H1 (cell line): Measurements from ENCODE around the gene SHROOM3. TPM values are rescaled to one million over a fixed set of nuclear protein-coding genes. Genes with fewer than 3 reads are reported as not detected.

Source experiments
- CBX8 ChIP-seq: fragments of 300-800, 300-1000 bp; sonication (generic); IDR thresholded peaks from 2 replicates; pipeline ENCODE4 v1.7.1; 2016; ENCODE audit warnings: low read depth, low read length, borderline replicate concordance
- RFX5 ChIP-seq: IDR thresholded peaks from 2 replicates; pipeline ENCODE4 v1.6.1; 2011; ENCODE audit warnings: low read depth, low read length, improper control_type of control experiment, borderline replicate concordance
- SP1 ChIP-seq: IDR thresholded peaks from 2 replicates; pipeline ENCODE4 v1.6.1; 2011; ENCODE audit warnings: low read depth, low read length
- ZNF274 ChIP-seq: IDR thresholded peaks from 2 replicates; pipeline ENCODE4 v1.7.0; 2012; ENCODE audit warnings: low read length, borderline replicate concordance; ENCODE audit errors: extremely low read depth
- polyA plus RNA-seq, 7 experiments: library from polyadenylated mRNA; depleted of rRNA in 3 of 7; stranded (reverse) in 5 of 7; unstranded in 2 of 7; fragments of >200 nt in 5 of 7; fragments of 200-250 nt in 2 of 7; gene quantifications; 1 replicate in 5 of 7; 2 replicates in 1 of 7; 4 replicates in 1 of 7; pipeline versions ENCODE4 v1.2.1 to v1.2.3, GENCODE V29; 2011 to 2013; ENCODE audit warnings: missing spikeins in 2 of 7, mixed read lengths in 2 of 7
- total RNA-seq: library from RNA; stranded (reverse); fragmentation: NEBNext Ultra II Directional; extraction: Animal tissue kit (Norgen Biotek cat#: 25700); gene quantifications from 2 replicates; pipeline ENCODE4 v1.2.1, GENCODE V29; 2021
- TF ChIP-seq, protein P1 (sequence below): fragments of 300-600 bp; sonication (generic); IDR thresholded peaks from 2 replicates; pipeline ENCODE4 v1.7.1; 2012; ENCODE audit warnings: low read length, moderate library complexity, mild to moderate bottlenecking, inconsistent platforms; ENCODE audit not compliant: insufficient replicate concordance
- TF ChIP-seq, protein P2 (sequence below): IDR thresholded peaks from 2 replicates; pipeline ENCODE4 v1.6.1; 2011; ENCODE audit warnings: low read length, improper control_type of control experiment

Gene SHROOM3
- total and polyA plus RNA-seq, 2 of the 8 experiments (the other 6 are each of a cell fraction or from before 2014, with no cell fraction given), result 15.8 to 34.0 TPM

DNA sequence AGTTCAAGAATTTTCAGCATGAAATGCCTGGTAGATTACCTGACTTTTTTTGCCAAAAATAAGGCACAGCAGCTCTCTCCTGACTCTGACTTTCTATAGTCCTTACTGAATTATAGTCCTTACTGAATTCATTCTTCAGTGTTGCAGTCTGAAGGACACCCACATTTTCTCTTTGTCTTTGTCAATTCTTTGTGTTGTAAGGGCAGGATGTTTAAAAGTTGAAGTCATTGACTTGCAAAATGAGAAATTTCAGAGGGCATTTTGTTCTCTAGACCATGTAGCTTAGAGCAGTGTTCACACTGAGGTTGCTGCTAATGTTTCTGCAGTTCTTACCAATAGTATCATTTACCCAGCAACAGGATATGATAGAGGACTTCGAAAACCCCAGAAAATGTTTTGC, 295.0 kb downstream of the SHROOM3 start (continued):
- TF ChIP-seq, protein P1, sequence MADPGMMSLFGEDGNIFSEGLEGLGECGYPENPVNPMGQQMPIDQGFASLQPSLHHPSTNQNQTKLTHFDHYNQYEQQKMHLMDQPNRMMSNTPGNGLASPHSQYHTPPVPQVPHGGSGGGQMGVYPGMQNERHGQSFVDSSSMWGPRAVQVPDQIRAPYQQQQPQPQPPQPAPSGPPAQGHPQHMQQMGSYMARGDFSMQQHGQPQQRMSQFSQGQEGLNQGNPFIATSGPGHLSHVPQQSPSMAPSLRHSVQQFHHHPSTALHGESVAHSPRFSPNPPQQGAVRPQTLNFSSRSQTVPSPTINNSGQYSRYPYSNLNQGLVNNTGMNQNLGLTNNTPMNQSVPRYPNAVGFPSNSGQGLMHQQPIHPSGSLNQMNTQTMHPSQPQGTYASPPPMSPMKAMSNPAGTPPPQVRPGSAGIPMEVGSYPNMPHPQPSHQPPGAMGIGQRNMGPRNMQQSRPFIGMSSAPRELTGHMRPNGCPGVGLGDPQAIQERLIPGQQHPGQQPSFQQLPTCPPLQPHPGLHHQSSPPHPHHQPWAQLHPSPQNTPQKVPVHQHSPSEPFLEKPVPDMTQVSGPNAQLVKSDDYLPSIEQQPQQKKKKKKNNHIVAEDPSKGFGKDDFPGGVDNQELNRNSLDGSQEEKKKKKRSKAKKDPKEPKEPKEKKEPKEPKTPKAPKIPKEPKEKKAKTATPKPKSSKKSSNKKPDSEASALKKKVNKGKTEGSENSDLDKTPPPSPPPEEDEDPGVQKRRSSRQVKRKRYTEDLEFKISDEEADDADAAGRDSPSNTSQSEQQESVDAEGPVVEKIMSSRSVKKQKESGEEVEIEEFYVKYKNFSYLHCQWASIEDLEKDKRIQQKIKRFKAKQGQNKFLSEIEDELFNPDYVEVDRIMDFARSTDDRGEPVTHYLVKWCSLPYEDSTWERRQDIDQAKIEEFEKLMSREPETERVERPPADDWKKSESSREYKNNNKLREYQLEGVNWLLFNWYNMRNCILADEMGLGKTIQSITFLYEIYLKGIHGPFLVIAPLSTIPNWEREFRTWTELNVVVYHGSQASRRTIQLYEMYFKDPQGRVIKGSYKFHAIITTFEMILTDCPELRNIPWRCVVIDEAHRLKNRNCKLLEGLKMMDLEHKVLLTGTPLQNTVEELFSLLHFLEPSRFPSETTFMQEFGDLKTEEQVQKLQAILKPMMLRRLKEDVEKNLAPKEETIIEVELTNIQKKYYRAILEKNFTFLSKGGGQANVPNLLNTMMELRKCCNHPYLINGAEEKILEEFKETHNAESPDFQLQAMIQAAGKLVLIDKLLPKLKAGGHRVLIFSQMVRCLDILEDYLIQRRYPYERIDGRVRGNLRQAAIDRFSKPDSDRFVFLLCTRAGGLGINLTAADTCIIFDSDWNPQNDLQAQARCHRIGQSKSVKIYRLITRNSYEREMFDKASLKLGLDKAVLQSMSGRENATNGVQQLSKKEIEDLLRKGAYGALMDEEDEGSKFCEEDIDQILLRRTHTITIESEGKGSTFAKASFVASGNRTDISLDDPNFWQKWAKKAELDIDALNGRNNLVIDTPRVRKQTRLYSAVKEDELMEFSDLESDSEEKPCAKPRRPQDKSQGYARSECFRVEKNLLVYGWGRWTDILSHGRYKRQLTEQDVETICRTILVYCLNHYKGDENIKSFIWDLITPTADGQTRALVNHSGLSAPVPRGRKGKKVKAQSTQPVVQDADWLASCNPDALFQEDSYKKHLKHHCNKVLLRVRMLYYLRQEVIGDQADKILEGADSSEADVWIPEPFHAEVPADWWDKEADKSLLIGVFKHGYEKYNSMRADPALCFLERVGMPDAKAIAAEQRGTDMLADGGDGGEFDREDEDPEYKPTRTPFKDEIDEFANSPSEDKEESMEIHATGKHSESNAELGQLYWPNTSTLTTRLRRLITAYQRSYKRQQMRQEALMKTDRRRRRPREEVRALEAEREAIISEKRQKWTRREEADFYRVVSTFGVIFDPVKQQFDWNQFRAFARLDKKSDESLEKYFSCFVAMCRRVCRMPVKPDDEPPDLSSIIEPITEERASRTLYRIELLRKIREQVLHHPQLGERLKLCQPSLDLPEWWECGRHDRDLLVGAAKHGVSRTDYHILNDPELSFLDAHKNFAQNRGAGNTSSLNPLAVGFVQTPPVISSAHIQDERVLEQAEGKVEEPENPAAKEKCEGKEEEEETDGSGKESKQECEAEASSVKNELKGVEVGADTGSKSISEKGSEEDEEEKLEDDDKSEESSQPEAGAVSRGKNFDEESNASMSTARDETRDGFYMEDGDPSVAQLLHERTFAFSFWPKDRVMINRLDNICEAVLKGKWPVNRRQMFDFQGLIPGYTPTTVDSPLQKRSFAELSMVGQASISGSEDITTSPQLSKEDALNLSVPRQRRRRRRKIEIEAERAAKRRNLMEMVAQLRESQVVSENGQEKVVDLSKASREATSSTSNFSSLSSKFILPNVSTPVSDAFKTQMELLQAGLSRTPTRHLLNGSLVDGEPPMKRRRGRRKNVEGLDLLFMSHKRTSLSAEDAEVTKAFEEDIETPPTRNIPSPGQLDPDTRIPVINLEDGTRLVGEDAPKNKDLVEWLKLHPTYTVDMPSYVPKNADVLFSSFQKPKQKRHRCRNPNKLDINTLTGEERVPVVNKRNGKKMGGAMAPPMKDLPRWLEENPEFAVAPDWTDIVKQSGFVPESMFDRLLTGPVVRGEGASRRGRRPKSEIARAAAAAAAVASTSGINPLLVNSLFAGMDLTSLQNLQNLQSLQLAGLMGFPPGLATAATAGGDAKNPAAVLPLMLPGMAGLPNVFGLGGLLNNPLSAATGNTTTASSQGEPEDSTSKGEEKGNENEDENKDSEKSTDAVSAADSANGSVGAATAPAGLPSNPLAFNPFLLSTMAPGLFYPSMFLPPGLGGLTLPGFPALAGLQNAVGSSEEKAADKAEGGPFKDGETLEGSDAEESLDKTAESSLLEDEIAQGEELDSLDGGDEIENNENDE, result no peak
- TF ChIP-seq, protein P2, sequence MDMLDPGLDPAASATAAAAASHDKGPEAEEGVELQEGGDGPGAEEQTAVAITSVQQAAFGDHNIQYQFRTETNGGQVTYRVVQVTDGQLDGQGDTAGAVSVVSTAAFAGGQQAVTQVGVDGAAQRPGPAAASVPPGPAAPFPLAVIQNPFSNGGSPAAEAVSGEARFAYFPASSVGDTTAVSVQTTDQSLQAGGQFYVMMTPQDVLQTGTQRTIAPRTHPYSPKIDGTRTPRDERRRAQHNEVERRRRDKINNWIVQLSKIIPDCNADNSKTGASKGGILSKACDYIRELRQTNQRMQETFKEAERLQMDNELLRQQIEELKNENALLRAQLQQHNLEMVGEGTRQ, result no peak
- TF ChIP-seq SP1, result no peak
- no peak for TF ChIP-seq ZNF274
- no peak for TF ChIP-seq RFX5
- TF ChIP-seq CBX8, result no peak
- TF ChIP-seq, all 59 proteins: peak for 0
